ENCODE data around the gene AFMID.
"Not testable (repeated sequence)": the region's sequence is repeated elsewhere in the genome, so short reads cannot be mapped to it uniquely, and the experiment has no call there.

Gene AFMID

GRCh38 chr17:78170692-78171590, 16.2 kb upstream of the AFMID start:
- no peaks in the 10 kb centered on the region for H3K9me3 ChIP-seq (ENCODE audit: insufficient read depth, low read length, severe bottlenecking)
- TF ChIP-seq CTCF (IDR thresholded peaks at IDR 0.05; ENCODE audit: borderline replicate concordance, extremely low read depth, low read length, poor library complexity, severe bottlenecking) (no peak), EZH2 (IDR thresholded peaks at IDR 0.05; ENCODE audit: borderline replicate concordance, low read depth, low read length, severe bottlenecking) (no peak)
- peaks cover 14% of the 10 kb centered on the region for H3K79me2 ChIP-seq (ENCODE audit: insufficient read depth, low read length)
- H3K27ac ChIP-seq (ENCODE audit: low read length) = no peak overlapping the region
- peak overlapping the region; percentile 17; the same call in 1 of the 2 replicates for H3K4me2 ChIP-seq (ENCODE audit: insufficient read depth, low read length)
- H3K4me1 ChIP-seq (ENCODE audit: insufficient read depth, low read length) = peaks cover 38% of the 10 kb centered on the region
- H3K27me3 ChIP-seq (ENCODE audit: insufficient read depth, low read length, poor library complexity) = no peaks in the 10 kb centered on the region
- H2AFZ ChIP-seq (ENCODE audit: low read depth, low read length) = no peak overlapping the region
- DNase-seq (no peak), ATAC-seq (ENCODE audit: insufficient read depth, low read depth) (no peak)
- H3K4me3 ChIP-seq (ENCODE audit: low read depth in 1 of 2, low read length in 2 of 2) = no peak overlapping the region
- H4K20me1 ChIP-seq (ENCODE audit: insufficient read depth, low read length) = peaks cover 45% of the 10 kb centered on the region
- no peak overlapping the region for H3K9ac ChIP-seq (ENCODE audit: low read depth, low read length)
- H3K36me3 ChIP-seq (ENCODE audit: insufficient read depth, low read length) = peaks cover 51% of the 10 kb centered on the region

GRCh38 chr17:78171591-78172248, 15.4 kb upstream of the AFMID start:
- H3K4me1 ChIP-seq (ENCODE audit: insufficient read depth, low read length) = peaks cover 38% of the 10 kb centered on the region
- H3K9ac ChIP-seq (ENCODE audit: low read depth, low read length); H3K4me3 ChIP-seq (ENCODE audit: low read depth in 1 of 2, low read length in 2 of 2); H3K9me3 ChIP-seq (ENCODE audit: insufficient read depth, low read length, severe bottlenecking); H3K27ac ChIP-seq (ENCODE audit: low read length); H3K4me2 ChIP-seq (ENCODE audit: insufficient read depth, low read length); DNase-seq; H2AFZ ChIP-seq (ENCODE audit: low read depth, low read length); ATAC-seq (ENCODE audit: insufficient read depth, low read depth); H3K27me3 ChIP-seq (ENCODE audit: insufficient read depth, low read length, poor library complexity): not testable (repeated sequence)
- peaks cover 48% of the 10 kb centered on the region for H4K20me1 ChIP-seq (ENCODE audit: insufficient read depth, low read length)
- peaks cover 14% of the 10 kb centered on the region for H3K79me2 ChIP-seq (ENCODE audit: insufficient read depth, low read length)
- peaks cover 59% of the 10 kb centered on the region for H3K36me3 ChIP-seq (ENCODE audit: insufficient read depth, low read length)

- Histone ChIP-seq H3K27me3 (ENCODE audit: insufficient read depth, low read length, poor library complexity) (no peaks in the 10 kb centered on the region), H3K4me3 (ENCODE audit: low read depth in 1 of 2, low read length in 2 of 2) (no peak overlapping the region), H3K27ac (ENCODE audit: low read length) (0 out of 2 replicates have a peak overlapping the region, but pooled peaks have one; percentile 20), H2AFZ (ENCODE audit: low read depth, low read length) (no peak overlapping the region), H3K9ac (ENCODE audit: low read depth, low read length) (no peak overlapping the region), H3K79me2 (ENCODE audit: insufficient read depth, low read length) (peaks cover 14% of the 10 kb centered on the region), H4K20me1 (ENCODE audit: insufficient read depth, low read length) (peaks cover 48% of the 10 kb centered on the region), H3K4me1 (ENCODE audit: insufficient read depth, low read length) (peaks cover 38% of the 10 kb centered on the region), H3K36me3 (ENCODE audit: insufficient read depth, low read length) (peaks cover 64% of the 10 kb centered on the region), H3K4me2 (ENCODE audit: insufficient read depth, low read length) (no peak overlapping the region), H3K9me3 (ENCODE audit: insufficient read depth, low read length, severe bottlenecking) (no peaks in the 10 kb centered on the region)
- TF ChIP-seq EZH2 (IDR thresholded peaks at IDR 0.05; ENCODE audit: borderline replicate concordance, low read depth, low read length, severe bottlenecking) = no peak
- no peak for TF ChIP-seq CTCF (IDR thresholded peaks at IDR 0.05; ENCODE audit: borderline replicate concordance, extremely low read depth, low read length, poor library complexity, severe bottlenecking)
- ATAC-seq (ENCODE audit: insufficient read depth, low read depth) (no peak), DNase-seq (peak; percentile 31)
These were observed 14.7 kb upstream of the AFMID start for GRCh38 chr17:78172249-78173051.
